Fibroblast of gingiva (primary cell): ENCODE measurements around the gene ADAMTS16.
A peak's percentile ranks its signal among the peaks of the same experiment; 100 is the strongest.

Experiments
- DNase-seq: peaks from one replicate; pipeline ENCODE4 v3.0.0-alpha.2; 2011; ENCODE audit warnings: low read depth

ADAMTS16 gene

DNA sequence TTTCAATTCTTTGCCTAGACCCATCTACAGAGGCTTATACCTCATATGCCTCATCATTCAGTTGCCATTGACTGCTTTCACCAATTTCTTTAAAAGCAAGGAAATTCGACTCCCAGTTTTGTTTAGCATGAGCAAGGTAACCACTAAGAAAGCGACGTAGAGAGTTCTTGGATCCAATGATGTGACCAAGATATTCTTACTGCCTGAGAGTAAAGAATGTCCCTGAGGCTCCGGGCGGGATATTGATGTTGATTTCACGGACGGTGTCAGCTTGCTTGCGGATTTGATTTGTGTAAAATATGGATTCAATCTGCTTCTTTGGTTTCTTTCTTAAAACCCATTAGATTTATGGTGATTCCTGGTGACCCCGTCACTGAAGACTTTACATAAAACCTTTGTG, 147.3 kb downstream of the ADAMTS16 start:
- no peak for DNase-seq

DNA sequence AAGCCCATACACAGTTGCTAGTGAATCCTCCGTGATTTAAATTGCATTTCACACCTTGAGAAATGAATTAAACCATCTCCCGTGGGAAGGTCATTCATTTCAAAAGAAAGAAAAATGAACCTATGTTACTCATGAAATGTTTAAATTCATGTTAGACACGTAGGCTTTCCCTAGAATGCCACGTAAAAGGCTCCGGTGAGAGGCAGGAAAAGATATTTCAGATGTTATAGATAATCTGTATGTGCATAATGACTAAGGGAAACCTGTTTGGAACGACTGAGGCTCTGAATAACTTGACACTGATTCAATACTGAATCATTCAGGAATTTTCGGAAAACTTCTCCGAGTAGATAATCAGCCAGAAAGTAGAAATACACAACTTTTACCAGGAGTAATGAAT, 148.1 kb downstream of the ADAMTS16 start:
- no peak for DNase-seq

DNA sequence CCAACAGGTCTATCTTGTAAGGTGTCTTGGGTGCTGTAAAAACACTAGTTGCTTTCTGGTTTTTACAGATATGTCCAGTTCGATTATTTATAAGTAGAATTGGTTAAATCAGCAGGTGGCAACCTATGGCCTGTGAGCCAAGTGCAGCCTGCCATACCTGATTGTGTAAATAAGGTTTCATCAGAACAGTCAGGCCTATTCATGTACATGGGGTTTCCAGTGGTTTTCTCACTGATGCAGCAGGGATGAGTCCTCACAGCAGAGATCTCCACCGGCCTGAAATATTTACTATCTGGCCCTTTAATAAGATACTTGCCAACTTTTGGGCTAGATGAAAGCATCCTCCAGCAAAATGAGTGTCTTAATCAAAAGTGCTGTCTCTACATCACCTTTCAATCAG, 149.4 kb downstream of the ADAMTS16 start:
- no peak for DNase-seq

DNA sequence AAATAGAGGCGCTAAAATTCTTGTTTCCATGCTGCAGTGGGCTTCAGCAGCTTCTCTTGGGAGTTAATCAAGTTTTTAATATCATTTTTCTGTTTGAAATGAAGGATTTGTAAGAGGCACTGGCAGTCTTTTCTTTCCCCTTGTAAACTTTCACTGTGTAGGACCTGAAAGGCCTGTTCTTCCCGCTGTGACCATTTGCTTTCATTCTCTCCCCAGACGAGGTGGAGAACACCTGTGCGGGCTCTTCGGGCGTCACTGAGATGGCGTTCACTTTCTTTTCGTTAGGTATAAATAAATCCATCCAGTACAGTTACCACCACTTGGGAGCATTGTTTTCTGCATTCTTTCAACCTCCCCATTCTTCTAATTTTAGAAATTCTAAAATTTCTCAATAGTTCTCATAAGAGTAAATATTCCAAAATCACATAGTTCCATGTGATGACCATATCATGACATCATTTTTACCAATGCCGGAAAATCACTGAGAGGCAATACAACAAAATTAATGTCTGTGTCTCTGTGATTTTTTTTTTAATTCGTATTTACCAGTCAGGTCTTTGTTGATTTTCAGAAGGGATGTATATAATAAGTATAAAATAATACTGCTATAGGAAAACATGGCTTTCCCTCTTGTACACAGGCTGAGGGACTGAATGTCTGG, 150.7 kb downstream of the ADAMTS16 start:
- no peak for DNase-seq

DNA sequence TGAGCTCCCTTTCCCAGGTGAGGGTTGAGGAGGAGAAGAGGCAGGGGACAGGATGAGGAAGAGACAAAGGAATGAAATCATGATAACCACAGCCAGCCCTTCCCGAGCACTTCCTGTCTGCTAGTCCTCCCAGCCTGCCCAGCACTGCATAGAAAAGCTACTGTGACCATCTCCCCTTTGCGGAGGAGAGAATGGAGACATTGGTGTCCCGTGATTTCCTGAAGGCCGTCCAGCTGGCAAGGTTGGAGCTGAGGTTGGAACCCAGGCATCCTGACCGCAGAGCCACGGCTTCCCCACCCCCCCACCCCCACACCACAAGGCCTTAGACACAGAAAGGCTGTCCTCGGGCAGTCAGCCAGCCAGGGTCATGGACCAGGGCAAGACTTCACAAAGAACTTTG, 151.2 kb downstream of the ADAMTS16 start:
- DNase-seq, result no peak

DNA sequence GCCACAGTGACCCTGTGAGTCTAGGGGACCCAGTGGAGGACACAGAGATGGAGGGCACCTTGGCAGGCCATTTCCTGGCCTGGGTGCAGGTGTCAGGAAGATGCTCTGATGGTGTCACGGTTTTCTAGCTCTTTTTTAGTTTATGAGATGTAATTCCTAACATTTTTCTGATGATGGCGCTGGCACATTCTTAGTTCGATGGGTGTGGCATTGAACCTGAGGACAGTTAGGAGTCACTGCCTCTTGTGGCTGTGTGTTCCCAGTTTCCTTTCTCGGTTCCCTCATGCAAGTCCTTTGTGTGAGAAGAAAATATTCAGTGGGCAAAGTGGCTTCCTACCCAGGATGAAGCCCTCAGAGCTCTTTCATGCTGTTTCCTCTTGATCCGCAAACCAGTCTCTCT, 152.9 kb downstream of the ADAMTS16 start:
- no peak for DNase-seq

DNA sequence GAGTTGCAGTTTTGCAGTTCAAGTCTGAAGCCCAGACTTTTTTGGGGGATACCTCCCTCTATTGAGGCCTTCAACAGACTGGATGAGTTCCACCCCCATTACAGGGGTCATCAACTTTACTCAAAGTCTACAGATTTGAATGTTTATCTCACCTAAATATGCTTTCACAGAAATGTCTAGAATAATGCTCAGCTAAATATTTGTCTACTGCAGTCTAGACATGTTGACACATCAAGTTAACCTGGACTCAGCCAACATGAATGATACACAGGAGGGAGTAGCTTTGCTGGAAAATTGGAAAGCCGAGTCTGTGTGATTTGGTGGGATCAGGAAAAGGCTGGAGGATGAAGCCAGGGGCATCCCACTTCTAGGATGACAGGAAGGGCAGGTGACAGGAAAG, 154.3 kb downstream of the ADAMTS16 start:
- DNase-seq, result no peak

DNA sequence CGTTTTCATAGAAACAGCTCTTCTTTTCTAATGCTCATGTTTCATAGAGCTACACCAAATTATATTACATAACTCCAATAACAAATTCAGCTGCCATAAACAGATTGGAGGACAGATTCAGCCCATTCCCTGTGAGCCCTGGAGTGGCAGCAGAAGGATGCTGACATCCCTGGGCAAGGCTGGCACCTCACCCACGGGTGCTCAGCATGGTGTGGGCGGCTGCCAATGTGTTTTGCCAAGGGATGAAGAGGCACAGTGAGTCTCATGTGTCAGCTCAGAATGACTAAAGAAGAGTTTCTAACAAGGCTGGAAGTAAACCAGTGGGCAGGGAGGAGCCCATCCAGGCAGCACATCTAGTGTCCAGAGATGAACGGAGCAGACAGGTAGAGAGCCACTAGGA, 155.2 kb downstream of the ADAMTS16 start:
- DNase-seq, result no peak

DNA sequence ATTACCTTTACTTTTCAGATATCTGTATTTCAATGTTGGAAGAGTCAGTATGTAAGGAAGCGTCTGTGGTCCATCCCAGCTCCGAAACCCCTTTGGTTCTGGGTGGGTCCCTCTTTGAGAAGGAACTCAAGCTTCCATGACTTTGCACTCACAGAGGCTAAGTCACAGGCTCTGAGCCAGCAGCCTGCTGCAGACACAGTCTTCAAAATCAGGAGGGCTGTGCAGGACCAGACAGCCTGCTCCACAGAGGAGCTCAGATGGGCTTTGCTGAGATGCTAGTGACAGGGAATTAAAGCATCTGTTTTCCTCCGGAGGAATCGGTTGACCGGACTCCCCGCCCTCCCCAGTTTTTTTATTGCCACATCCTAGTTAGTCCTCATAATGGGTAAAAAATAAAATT, 155.9 kb downstream of the ADAMTS16 start:
- no peak for DNase-seq

DNA sequence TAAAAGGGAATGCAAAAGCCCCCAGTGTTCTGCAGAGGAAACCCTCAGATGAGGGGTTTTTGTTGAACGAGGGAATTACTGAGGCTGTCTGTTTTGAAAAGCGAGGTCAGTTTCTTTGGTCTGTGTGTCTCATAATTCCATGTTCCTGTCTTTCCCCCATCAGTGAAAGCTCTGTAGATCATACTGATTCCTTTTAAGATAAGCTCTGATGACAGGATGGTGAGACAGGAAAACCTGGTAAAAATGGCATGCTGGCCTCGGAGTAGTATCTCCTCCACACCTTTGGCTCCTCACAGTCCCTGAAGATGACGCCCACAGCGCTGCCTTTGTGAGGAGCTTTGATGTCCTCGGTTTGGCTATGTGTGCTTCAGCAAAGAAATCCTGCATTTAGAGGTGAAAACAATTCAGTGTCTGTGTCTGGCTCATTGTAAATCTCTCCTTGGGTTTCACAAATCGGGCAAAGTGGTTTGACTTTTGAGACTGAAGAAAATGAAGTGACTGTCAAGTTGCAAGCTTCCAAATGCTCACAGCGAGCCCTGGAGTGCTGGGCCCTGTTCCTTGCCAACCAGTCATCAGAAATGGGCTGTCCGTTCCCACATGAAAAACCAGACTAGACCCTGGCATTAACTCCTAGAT, 157.4 kb downstream of the ADAMTS16 start:
- no peak for DNase-seq

DNA sequence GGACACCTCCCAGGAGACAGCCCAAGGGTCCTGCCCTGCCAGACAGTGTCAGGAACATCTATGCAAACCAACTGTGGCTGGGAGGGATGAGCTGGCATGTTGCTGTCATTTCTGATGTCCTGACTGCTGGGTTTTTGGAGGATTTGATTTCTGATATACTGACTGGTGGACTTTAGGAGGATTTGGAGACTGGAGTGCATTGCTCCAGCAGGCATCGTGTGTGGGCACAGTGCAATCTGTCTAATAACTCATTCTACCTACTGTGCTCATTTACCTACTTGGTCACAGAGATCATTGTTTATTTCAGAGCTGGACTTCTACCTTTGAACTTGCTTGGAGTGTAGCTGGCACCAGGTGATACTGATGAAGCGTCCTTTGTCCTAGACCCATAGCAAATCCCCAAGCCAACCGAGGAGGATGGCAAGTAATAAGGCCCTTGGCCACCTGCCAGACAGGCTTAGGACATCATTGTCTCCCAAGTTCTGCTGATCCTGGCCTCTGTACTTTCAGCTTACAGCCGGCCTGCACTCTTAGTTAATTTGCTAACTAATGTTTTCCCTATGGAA, 158.0 kb downstream of the ADAMTS16 start:
- no peak for DNase-seq

DNA sequence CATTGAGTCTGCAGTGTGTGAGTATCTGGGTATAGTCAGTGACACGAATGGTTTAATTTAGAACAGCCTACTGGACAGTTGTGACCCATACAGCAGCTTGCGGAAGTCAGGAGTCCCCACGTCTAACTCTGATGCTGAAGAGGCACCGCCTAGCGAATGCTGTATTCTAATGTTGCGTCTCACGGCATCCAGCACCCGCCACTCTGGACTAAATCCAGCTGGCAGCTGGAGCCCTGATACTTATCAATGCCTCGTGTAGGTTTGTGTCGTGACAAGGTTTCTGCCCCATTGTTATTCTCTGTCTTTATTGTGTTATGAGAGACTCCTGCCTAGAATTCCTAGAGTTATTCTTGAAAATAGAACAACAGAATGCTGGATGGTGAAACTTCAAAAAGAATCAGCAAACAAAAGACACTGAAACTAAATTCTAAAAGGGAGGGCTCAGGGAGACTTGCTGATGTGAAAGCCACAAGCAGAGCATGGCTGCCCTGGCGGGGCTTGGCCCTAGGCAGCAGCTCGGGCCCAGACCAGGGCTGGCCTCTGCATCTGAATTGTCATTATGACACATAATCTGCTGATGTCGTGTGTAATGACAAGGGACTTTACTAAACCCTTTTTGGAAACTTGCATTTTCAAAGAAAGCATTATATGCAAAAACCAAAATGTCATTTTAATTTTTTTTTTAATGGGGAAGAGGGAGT, 158.9 kb downstream of the ADAMTS16 start:
- DNase-seq, result no peak

DNA sequence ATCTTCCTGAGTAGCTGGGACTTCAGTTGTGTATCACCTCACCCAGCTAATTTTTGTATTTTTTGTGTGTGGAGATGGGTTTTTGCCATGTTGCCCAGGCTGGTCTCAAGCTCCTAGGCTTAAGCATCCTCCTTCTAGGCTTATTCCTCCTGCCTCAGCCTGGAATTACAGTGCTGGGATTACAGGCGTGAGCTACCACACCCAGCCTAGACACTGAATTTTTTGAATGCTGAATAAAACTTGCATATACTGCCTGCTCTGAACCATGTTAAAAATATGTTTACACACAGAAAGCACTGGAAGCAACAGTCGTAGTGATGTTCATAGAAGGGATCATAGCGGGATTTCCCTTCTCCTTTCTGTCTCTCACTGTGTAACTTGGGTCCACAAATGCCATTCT, 161.0 kb downstream of the ADAMTS16 start:
- DNase-seq, result no peak

DNA sequence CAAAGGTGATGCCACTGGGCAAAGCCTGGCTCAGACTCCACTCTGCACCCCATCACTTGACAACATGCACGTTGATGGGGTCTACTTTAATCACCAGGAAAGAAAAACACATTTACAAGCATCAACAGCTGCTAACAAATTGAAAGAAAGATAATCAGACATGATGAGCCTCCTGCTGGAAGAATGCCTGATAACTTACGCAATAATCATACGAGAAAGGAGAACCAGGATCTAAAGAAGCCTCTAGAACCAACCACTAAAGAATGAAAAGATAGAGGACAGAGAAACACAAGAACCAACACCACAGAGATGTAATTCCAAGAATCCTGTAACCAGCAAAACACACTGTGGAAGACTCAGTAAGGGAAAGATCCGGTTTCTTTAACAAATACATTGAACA, 162.1 kb downstream of the ADAMTS16 start:
- no peak for DNase-seq

DNA sequence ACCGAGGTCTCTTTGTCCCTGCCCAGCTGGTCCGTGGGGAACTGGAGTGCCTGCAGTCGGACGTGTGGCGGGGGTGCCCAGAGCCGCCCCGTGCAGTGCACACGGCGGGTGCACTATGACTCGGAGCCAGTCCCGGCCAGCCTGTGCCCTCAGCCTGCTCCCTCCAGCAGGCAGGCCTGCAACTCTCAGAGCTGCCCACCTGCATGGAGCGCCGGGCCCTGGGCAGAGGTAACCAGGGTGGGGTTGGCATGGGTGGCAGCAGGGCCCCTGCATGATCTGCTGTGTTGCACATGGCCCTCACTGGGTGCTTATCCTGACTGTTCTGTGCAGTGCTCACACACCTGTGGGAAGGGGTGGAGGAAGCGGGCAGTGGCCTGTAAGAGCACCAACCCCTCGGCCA, 163.1 kb downstream of the ADAMTS16 start:
- no peak for DNase-seq

DNA sequence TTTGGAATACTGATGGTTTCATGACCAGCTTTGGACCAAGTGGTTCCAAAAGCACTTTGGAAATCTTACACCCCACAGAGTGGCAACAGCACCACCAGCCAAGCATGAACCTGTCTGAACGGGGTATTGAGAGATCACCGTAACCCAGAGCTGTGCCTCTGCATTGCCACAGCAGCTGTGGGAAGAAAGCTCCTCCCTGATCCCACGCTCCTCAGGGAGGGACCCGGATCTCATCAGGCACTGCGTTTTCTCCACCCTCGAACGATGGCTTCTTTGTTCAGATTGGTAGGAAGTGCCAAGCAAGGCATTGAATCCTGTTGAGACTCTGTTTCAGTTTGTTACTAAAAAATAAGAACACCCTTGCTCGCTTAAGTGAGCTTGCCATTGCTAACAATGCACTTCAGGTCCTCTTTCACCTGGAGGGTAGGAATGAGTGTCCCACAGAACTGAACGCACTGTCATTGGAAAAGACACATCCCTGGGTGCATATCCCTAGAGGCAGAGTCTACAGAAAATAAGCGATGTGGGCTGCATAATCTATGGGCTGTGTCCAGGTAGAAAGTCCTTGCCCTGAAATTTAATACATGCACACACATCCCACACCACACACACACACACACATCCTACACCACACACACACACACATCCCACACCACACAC, 164.4 kb downstream of the ADAMTS16 start:
- no peak for DNase-seq

DNA sequence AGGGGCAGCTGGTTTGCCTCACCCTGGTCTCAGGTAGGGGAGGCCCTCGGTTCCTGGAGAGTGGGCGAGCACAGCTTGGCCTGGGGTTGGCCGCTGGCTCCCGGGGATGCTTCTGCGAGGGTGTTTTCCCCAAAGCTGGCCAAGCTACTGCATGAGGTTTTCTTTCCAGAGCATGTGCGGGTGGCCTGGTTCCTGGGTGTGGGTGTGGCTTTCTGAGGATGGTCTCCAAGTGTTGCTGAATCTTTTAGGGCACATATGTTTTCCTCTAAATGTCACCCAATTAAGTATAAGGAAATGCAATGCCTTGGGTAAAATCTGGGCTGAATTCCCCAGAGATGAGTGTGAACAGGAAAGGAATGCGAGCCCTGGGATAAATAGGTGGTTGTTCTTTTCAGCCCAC, 166.6 kb downstream of the ADAMTS16 start:
- peak; percentile 22 for DNase-seq

DNA sequence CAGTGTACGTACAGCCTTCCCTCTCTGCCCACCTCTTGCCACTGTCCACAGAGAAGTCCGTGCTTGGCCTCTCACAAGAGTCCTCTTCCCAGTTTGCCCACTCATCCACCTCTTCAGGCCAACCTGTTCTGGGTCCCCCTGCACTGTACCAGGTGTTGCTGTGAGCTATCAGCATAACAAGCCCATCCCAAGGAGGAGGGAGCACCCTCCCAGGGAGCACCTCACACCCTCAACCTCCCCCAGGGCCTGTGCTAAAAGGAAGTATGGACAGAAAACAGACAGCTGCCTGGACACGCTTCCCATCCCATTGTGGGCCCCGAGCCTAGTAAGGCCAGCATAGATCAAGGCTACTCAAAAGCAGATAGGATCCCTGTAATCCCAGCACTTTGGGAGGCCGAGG, 168.2 kb downstream of the ADAMTS16 start:
- DNase-seq, result no peak

DNA sequence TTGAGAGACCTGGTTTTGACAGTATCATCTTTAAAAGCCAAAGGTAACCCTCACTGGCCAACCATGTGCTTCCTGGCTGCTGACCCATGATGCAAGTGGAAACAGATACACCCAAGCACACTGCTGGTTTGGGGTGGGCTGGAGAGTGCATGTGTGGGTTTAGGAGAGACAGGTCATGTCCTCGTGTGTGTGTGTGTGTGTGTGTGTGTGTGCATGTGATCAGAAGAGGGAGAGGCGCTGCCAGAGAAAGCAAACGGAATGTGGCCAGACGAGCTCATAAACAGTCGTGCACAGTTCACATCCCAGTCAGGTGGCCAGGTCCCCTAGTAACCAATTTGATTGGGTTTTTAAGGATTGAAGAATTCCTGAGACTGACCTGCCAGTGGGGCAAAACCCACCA, 169.5 kb downstream of the ADAMTS16 start:
- no peak for DNase-seq

DNA sequence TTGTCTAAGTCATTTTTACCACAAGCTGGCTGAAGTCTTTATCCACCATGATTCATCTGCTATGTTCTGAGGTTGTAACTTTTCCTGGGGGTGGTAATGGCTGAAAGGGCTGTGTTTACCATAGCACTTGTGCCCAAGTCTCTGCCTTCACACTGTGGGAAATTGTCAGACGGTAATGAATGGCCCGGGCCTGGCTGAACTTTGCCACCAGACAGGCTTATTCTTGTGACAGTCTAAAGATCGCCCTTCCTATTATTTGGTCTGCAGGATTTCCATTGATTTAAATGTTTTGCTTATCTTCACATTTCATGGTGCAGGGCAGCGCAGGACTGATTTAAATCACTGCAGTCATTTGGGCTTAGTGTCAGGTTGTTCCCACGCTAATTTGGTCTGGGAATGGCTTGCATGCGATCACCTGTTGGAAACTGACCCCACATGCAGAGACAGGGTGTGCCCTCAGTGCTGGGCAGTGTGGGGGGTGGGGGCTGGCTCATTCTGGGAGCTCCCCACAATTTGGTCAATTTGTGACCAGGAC, 173.0 kb downstream of the ADAMTS16 start:
- no peak for DNase-seq

DNA sequence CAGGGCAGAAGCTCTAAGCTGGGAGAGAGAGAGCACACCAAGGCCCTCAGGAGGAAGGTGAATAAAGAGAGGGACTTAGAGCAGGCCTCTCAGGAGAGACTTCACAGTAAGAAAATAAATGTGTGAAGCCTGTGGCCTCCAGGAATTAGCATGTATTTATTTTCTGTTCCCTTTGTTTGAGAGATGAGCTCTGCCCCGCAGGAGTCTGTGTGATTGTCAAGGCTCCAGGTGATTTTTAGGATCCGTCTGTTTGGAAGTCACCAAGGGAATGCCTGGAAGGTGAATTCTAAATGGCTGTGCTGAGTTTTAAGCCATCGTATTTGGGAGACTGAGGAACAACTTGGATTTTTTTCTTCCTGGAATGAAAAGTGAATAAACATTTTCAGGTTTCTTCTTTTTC, 174.0 kb downstream of the ADAMTS16 start:
- DNase-seq, result no peak

DNA sequence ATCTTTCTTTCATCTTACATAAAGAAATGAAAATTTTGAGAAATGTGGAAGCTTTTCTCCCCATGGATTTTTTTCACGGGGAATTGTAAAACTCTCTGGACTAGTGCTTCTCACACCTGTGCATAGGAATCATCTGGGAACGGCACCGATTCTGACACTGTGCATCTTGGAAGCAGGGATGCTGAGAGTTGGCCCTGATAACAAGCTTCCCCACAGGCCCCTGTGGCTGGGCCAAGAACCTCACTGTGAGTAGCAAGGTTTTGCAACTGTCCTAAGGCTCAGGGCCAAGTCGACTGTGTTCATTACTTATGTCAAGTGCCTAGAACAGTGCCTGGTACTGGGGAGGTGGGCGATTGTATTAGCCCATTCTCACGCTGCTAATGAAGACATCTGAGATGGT, 174.5 kb downstream of the ADAMTS16 start:
- no peak for DNase-seq
